Erythroblast (primary cell): ENCODE results near the gene GPI.

Experiments
- GATA1 ChIP-seq: IDR thresholded peaks from 2 replicates; pipeline ENCODE4 v1.6.1; 2011; ENCODE audit warnings: low read depth, mild to moderate bottlenecking, control low read depth, low read length, moderate library complexity
- POLR2A ChIP-seq: IDR thresholded peaks from 2 replicates; pipeline ENCODE4 v1.6.1; 2011; ENCODE audit warnings: mild to moderate bottlenecking, low read length

DNA sequence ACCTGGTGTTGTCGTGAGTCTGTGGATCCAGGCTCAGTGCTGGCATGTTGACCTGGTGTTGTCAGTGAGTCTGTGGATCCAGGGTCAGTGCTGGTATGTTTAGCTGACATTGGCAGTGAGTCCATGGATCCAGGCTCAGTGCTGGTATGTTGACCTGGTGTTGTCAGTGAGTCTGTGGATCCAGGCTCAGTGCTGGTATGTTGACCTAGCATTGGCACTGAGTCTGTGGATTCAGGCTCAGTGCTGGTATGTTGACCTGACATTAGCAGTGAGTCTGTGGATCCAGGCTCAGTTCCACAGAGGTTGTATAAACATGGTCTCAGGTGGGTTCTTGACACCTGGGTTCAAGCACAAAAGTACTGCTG, 22.4 kb downstream of the GPI start:
- no peak for TF ChIP-seq POLR2A
- TF ChIP-seq GATA1, result no peak
